Dermis microvascular lymphatic vessel endothelial cell (primary cell): ENCODE measurements around the gene AGBL2. TPM values are rescaled to one million over a fixed set of nuclear protein-coding genes. Genes with fewer than 3 reads are reported as not detected.
A peak's percentile ranks its signal among the peaks of the same experiment; 100 is the strongest.
"Not testable (repeated sequence)": the region's sequence is repeated elsewhere in the genome, so short reads cannot be mapped to it uniquely, and the experiment has no call there.

Experiments used
- DNase-seq, 2 donors: peaks; one replicate each; pipeline versions ENCODE4 v3.0.0 to v3.0.0-alpha.2; 2010; ENCODE audit warnings: low read depth in 2 of 2
- total RNA-seq: library from RNA; depleted of rRNA; stranded (reverse); fragments of >200 nt; gene quantifications from 2 replicates; pipeline ENCODE4 v1.2.1, GENCODE V29; 2014

Gene AGBL2
- total RNA-seq, 1 donor from 2014 or later: 0.13 TPM

- no peak for DNase-seq
Observed at GRCh38 chr11:47688991-47689390, 26.2 kb downstream of the AGBL2 start.

DNA sequence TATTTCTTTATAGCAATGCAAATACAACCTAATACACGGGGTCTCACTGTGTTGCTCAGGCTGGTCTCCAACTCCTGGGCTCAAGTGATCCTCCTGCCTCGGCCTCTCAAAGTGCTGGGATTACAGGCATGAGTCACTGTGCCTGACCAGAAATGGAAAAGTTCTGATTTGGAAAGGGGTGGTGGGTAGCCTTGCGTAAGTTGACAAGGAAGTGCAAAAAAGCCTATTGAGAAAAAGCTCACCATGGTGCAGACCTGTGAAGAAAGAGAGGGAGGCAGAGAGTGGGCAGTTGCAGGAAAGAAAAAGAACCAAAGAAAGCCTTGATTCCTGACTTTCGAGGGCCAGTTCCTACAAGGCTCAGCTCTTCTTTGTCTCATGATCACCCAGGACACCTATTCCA, 27.1 kb downstream of the AGBL2 start:
- DNase-seq: no peak

DNA sequence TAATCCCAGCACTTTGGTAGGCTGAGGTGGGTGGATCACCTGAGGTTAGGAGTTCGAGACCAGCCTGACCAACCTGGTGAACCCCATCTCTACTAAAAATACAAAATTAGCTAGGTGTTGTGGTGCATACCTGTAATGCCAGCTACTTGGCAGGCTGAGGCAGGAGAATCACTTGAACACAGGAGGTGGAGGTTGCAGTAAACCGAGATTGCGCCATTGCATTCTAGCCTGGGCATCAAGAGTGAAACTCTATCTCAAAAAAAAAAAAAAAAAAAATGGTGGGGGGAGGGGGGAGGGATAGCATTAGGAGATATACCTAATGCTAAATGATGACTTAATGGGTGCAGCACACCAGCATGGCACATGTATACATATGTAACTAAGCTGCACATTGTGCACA, 28.5 kb downstream of the AGBL2 start:
- not testable (repeated sequence) for DNase-seq

GRCh38 chr11:47686151-47686550, 29.0 kb downstream of the AGBL2 start:
- DNase-seq: no peak

DNA sequence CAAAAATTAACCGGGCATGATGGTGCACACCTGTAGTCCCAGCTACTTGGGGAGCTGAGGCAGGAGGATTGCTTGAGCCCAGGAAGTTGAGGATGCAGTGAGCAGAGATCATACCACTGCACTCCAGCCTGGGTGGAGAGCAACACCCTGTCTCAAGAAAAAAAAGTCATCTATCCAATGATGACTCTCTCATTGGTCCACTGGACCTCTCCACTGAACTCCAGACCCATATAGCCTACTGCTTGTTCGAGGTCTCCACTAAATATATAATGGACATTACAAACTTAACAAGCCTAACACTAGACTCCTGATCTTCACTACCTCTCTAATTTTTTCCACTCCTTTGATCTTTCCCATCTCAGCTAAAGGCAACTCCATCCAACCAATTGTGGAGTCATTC, 39.3 kb downstream of the AGBL2 start:
- DNase-seq: no peak

- no peak for DNase-seq
Observed at GRCh38 chr11:47672283-47672730, 42.9 kb downstream of the AGBL2 start.

DNA sequence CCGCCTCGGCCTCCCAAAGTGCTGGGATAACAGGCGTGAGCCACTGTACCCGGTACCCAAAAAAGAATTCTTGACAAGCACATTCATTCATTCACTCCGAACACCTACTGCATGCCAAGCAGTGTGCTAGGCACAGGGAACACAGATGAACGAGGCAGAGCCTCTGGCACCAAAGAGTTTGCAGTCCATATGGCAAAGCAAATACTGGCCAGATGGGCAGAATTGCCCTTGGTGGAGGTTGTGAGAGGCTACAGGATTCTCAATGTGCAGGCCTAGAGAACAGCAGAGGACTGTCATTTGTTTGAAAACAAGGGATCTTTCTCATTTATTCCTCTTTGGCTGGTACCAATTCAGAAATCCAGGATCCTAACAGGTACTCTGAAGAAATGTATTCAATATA, 45.3 kb downstream of the AGBL2 start:
- DNase-seq: no peak

DNA sequence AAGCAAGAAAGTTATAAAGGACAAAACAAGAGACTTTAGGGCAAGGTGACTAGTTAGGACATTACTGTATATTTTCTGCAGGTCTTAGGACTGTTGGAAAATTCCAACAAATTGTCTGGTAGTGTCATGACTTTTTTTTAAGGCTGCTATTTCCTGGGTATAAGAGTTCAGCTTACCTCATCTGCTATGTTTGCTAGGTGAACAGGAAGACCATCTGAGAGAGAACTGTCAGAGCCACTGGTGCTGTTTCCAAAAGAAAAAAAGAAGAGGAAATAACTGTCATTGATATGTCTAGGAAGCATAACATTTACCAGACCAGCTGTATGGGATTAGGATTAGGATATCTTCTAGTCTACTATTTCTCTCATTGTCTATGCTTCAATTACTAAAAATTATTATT, 46.5 kb downstream of the AGBL2 start:
- DNase-seq: peak; percentile 84 to 91

- DNase-seq: no peak
Observed at GRCh38 chr11:47667555-47667954, 47.6 kb downstream of the AGBL2 start.

- no peak for DNase-seq
Observed at GRCh38 chr11:47667135-47667534, 48.0 kb downstream of the AGBL2 start.

DNA sequence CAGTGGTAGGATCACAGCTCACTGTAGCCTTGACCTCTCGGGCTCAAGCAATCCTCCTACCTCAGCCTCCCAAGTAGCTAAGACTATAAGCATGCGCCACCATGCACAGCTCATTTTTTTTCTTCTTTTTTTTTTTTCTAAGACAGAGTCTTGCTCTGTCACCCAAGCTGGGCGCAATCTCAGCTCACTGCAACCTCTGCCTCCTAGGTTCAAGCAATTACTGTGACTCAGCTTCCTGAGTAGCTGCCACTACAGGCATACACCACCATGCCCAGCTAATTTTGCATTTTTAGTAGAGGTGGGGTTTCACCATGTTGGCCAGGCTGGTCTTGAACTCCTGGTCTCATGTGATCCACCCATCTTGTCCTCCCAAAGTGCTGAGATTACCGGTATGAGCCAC, 50.2 kb downstream of the AGBL2 start:
- peak in 1 of 2 donors; percentile 25 for DNase-seq

DNA sequence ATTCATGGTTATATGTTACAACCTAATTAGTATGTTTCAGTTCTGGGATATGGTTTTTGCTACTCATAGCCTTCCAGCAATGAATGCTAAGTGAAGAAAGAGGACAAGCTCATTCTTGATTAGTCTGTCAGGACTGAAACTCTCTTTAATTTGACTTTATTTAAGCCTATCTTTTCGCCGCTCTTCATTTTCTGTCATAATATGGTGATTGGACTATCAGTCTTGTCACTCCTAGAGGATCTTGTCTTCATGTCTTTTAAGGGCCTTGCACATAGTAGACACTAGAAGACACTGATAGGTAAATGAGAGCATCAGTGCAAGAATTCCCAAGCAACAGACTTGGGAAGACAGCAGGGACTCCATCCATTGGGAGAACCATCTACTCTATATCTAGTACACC, 53.9 kb downstream of the AGBL2 start:
- DNase-seq: no peak

DNA sequence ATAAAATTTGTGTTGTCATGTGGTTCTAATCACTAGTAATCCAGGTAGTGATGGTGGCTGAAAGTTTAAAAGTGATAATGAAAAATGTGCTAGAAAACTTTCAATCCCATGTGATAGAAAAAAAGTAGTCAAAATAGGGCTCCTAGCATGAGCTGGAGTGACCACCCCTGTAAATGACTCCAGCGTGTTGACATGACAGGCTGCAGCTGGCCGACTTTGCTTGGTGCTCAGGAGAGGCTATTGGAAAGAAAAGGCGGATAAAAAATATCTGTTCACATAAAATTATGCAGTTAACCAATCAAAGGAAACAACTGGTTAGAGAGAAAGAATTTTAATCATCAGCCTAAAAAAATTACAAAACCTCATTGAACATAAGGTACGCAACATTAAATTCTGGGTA, 55.9 kb downstream of the AGBL2 start:
- DNase-seq: no peak

- DNase-seq: no peak
Observed at GRCh38 chr11:47656260-47656885, 58.8 kb downstream of the AGBL2 start.

DNA sequence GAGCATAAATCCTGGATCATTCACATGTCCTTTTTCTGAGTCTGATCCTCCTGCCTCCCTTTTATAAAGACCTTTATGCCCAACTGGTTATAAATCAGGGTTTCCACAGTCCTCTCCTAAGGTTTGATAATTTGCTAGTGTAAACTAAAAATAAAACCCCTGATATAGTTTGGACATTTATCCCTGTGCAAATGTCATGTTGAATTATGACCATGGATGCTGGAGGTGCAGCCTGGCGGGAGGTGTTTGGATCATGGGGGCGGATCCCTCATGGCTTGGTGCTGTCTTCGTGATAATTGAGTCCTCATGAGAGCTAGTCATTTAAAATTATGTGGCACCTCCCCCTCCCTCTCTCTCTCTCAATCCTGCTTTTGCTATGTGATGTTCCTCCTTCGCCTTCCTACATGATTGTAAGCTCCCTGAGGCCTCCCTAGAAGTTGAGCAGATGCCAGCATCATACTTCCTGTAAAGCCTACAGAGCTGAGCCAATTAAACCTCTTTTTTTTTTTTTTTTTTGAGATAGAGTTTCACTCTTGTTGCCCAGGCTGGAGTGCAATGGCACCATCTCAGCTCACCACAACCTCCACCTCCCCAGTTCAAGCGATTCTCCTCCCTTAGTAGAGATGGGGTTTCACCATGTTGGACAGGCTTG, 63.2 kb downstream of the AGBL2 start:
- no peak for DNase-seq

DNA sequence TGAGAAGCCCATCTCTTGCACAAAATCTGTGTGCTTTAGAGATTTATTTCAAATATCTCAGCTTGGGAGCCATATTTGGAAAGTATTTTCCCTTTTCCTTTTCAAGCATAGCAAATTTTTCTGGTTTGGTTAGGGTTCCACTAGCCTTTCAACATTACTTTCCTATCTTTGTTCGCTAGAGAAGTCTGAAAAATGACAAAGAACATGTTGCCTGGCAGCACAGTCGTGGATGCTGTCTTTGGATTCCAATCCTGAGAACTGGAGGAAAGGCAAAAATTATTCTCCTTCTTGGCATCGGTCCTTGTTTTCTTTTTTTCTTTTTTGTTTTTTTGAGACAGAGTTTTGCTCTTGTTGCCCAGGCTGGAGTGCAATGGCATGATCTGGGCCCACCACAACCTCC, 65.9 kb downstream of the AGBL2 start:
- DNase-seq: no peak

DNA sequence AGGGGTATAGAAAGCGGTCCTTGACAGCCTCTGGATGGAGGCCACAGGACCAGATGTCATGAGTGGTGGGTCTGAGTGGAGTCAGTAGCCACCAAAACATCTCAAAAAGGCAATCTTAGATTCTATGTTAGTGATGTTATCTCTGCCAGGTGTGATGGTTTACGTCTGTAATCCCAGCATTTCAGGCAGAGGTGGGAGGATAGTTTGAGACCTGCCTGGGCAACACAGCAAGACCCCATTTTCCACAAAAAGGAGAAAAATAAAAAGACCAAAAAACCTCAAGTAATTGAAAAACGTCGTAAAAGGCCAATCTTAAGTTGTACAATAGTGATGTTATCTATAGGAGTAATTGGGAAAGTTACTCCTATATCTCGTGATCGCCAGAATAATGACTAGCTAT, 69.2 kb downstream of the AGBL2 start:
- DNase-seq: no peak

DNA sequence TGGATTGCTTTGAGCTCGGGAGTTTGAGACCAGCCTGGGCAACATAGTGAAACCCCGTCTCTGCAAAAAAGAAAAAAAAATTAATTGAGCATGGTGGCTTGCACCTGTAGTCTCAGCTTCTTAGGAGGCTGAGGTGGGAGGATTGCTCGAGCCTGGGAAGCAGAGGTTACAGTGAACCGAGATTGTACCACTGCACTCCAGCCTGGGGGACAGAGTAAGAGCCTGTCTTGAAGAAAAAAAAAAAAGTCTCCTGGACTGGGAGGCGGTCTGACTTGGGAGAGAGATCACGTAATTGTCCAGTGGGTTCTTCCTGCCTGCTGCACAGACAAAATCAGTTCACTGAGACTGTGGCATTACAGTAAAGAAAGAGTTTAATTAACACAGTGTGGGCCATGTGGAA, 69.7 kb downstream of the AGBL2 start:
- DNase-seq: no peak

GRCh38 chr11:47642099-47642855, 72.9 kb downstream of the AGBL2 start, which contains the start of gene MTCH2:
MTCH2 (minus strand) TSS chr11:47642559; CDS start chr11:47642465, 94 bp downstream.
- peak; percentile 94 to 98 for DNase-seq

- peak in 1 of 2 donors; percentile 3 for DNase-seq
Observed at GRCh38 chr11:47641600-47642098, 73.5 kb downstream of the AGBL2 start.

GRCh38 chr11:47640506-47640905, 74.7 kb downstream of the AGBL2 start:
- not testable (repeated sequence) for DNase-seq

DNA sequence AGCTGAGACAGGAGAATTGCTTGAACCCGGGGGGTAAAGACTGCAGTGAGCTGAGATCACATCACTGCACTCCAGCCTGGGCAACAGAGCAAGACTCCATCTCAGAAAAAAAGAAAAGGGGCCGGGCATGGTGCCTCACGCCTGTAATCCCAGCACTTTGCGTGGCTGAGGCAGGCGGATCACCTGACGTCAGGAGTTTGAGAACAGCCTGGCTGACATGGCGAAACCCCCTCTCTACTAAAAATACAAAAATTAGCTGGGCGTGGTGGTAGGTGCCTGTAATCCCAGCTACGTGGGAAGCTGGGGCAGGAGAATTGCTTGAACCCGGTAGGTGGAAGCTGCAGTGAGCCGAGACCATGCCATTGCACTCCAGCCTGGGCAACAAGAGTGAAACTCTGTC, 78.8 kb downstream of the AGBL2 start:
- not testable (repeated sequence) for DNase-seq
